ENCODE results near the gene GPX5. TPM values are rescaled to one million over a fixed set of nuclear protein-coding genes. Genes with fewer than 3 reads are reported as not detected.

The GPX5 gene
- total RNA-seq: not detected in 3 replicates
- long read RNA-seq: 0 reads

- Mint-ChIP-seq H3K4me3 (ENCODE audit: unreplicated experiment) (no peak within 1 kb of the TSS), H3K36me3 (ENCODE audit: low read depth) (no peaks in the 10 kb centered on the region), H3K27ac (ENCODE audit: unreplicated experiment) (no peak within 1 kb of the TSS), H3K9me3 (ENCODE audit: low read depth) (no peaks in the 10 kb centered on the region), H3K4me1 (ENCODE audit: low read depth) (no peaks in the 10 kb centered on the region), H3K27me3 (ENCODE audit: low read depth) (peaks cover 44% of the 10 kb centered on the region)
- TF ChIP-seq, protein P1, sequence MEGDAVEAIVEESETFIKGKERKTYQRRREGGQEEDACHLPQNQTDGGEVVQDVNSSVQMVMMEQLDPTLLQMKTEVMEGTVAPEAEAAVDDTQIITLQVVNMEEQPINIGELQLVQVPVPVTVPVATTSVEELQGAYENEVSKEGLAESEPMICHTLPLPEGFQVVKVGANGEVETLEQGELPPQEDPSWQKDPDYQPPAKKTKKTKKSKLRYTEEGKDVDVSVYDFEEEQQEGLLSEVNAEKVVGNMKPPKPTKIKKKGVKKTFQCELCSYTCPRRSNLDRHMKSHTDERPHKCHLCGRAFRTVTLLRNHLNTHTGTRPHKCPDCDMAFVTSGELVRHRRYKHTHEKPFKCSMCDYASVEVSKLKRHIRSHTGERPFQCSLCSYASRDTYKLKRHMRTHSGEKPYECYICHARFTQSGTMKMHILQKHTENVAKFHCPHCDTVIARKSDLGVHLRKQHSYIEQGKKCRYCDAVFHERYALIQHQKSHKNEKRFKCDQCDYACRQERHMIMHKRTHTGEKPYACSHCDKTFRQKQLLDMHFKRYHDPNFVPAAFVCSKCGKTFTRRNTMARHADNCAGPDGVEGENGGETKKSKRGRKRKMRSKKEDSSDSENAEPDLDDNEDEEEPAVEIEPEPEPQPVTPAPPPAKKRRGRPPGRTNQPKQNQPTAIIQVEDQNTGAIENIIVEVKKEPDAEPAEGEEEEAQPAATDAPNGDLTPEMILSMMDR (IDR thresholded peaks at IDR 0.05): no peak
- no peak for DNase-seq (ENCODE audit: low spot score)
Observed at GRCh38 chr6:28525496-28526039, at the start of gene GPX5. Gene GPX5, plus strand, starts transcription at chr6:28525881. Its CDS starts 133 bp downstream, at chr6:28526014.

GRCh38 chr6:28478518-28478917 lies 47.2 kb upstream of the GPX5 start:
- DNase-seq (ENCODE audit: low spot score): no peak
- Mint-ChIP-seq H3K9me3 (ENCODE audit: low read depth) (no peaks in the 10 kb centered on the region), H3K4me3 (ENCODE audit: unreplicated experiment) (no peak overlapping the region), H3K4me1 (ENCODE audit: low read depth) (peaks cover 6% of the 10 kb centered on the region), H3K27ac (ENCODE audit: unreplicated experiment) (no peak overlapping the region), H3K27me3 (ENCODE audit: low read depth) (peaks cover 53% of the 10 kb centered on the region), H3K36me3 (ENCODE audit: low read depth) (no peaks in the 10 kb centered on the region)
- TF ChIP-seq, protein P1 (IDR thresholded peaks at IDR 0.05): no peak

GRCh38 chr6:28480253-28480932 lies 45.3 kb upstream of the GPX5 start:
- H3K4me3 Mint-ChIP-seq (ENCODE audit: unreplicated experiment): no peak overlapping the region
- no peak overlapping the region for H3K27ac Mint-ChIP-seq (ENCODE audit: unreplicated experiment)
- no peak for DNase-seq (ENCODE audit: low spot score)
- H3K9me3 Mint-ChIP-seq (ENCODE audit: low read depth): no peaks in the 10 kb centered on the region
- H3K4me1 Mint-ChIP-seq (ENCODE audit: low read depth): no peaks in the 10 kb centered on the region
- peaks cover 57% of the 10 kb centered on the region for H3K27me3 Mint-ChIP-seq (ENCODE audit: low read depth)
- TF ChIP-seq, protein P1 (IDR thresholded peaks at IDR 0.05): no peak
- H3K36me3 Mint-ChIP-seq (ENCODE audit: low read depth): no peaks in the 10 kb centered on the region

DNA sequence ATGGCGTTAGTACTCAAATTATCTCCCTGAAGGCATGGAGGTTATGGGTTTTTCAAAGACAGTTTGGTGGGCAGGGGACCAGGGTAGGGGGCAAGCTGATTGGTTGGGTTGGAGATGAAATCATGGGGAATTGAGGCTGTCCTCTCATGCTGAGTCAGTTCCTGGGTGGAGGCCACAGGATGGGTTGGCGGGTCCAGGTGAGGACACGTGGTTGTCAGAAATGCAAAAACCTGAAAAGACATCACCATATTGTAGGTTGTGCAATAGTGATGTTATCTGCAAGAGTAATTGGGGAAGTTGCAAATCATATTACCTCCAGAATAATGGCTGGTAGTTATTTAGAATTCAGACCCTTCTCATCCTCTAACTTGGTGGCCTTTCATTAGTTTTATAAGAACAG lies 40.2 kb upstream of the GPX5 start:
- H3K27me3 Mint-ChIP-seq (ENCODE audit: low read depth): peaks cover 28% of the 10 kb centered on the region
- H3K4me1 Mint-ChIP-seq (ENCODE audit: low read depth): peaks cover 14% of the 10 kb centered on the region
- TF ChIP-seq, protein P1 (IDR thresholded peaks at IDR 0.05): no peak
- H3K9me3 Mint-ChIP-seq (ENCODE audit: low read depth): no peaks in the 10 kb centered on the region
- no peaks in the 10 kb centered on the region for H3K36me3 Mint-ChIP-seq (ENCODE audit: low read depth)
- H3K27ac Mint-ChIP-seq (ENCODE audit: unreplicated experiment): no peak overlapping the region
- H3K4me3 Mint-ChIP-seq (ENCODE audit: unreplicated experiment): no peak overlapping the region
- DNase-seq (ENCODE audit: low spot score): no peak

- Mint-ChIP-seq H3K4me3 (ENCODE audit: unreplicated experiment) (no peak overlapping the region), H3K4me1 (ENCODE audit: low read depth) (peaks cover 16% of the 10 kb centered on the region), H3K9me3 (ENCODE audit: low read depth) (no peaks in the 10 kb centered on the region), H3K27me3 (ENCODE audit: low read depth) (peaks cover 24% of the 10 kb centered on the region), H3K36me3 (ENCODE audit: low read depth) (no peaks in the 10 kb centered on the region), H3K27ac (ENCODE audit: unreplicated experiment) (no peak overlapping the region)
- no peak for DNase-seq (ENCODE audit: low spot score)
- TF ChIP-seq, protein P1 (IDR thresholded peaks at IDR 0.05): no peak
Observed at GRCh38 chr6:28486533-28486932, 39.1 kb upstream of the GPX5 start.

All from chondrocyte (in vitro differentiated cells).